Neuronal stem cell (in vitro differentiated cells): ENCODE data around the gene AGAP1.

ENCODE experiments used
- DNase-seq: peaks from one replicate; pipeline ENCODE4 v3.0.0-alpha.2; 2013; ENCODE audit warnings: low spot score
- H2AFZ ChIP-seq: one replicate; pipeline ENCODE4 v1.6.1; 2013; ENCODE audit warnings: mild to moderate bottlenecking, low read length, inconsistent platforms
- H2AK5ac ChIP-seq: 2 replicates; pipeline ENCODE4 v1.6.1; 2013; ENCODE audit warnings: low read depth, mild to moderate bottlenecking, inconsistent platforms, low read length, moderate library complexity, mixed read lengths
- H2BK120ac ChIP-seq: 2 replicates; pipeline ENCODE4 v1.6.1; 2013; ENCODE audit warnings: low read depth, mild to moderate bottlenecking, inconsistent platforms, low read length, moderate library complexity, mixed read lengths
- H2BK12ac ChIP-seq: one replicate; pipeline ENCODE4 v1.6.1; 2013; ENCODE audit warnings: low read length, inconsistent platforms
- H2BK15ac ChIP-seq: 2 replicates; pipeline ENCODE4 v1.6.1; 2013; ENCODE audit warnings: mild to moderate bottlenecking, low read length, inconsistent platforms, mixed read lengths
- H2BK5ac ChIP-seq: one replicate; pipeline ENCODE4 v1.6.1; 2013; ENCODE audit warnings: inconsistent platforms, mild to moderate bottlenecking, low read length, moderate library complexity
- H3K14ac ChIP-seq: one replicate; pipeline ENCODE4 v1.6.1; 2013; ENCODE audit warnings: low read length, inconsistent platforms
- H3K18ac ChIP-seq: 2 replicates; pipeline ENCODE4 v1.6.1; 2013; ENCODE audit warnings: low read length, inconsistent platforms
- H3K23ac ChIP-seq: 2 replicates; pipeline ENCODE4 v1.6.1; 2013; ENCODE audit warnings: low read depth, mild to moderate bottlenecking, mixed read lengths, low read length, inconsistent platforms; ENCODE audit not compliant: poor library complexity
- H3K27ac ChIP-seq: replicated peaks from 3 replicates; pipeline ENCODE4 v1.5.1; 2013; ENCODE audit warnings: low read length, inconsistent platforms
- H3K27me3 ChIP-seq, 3 experiments: 2 replicates each; pipeline ENCODE4 v1.6.1; 2013; ENCODE audit warnings: low read length in 3 of 3, mild to moderate bottlenecking in 2 of 3, inconsistent platforms in 1 of 3, low read depth in 1 of 3, mixed read lengths in 1 of 3, moderate library complexity in 1 of 3; ENCODE audit not compliant: control insufficient read depth in 3 of 3, insufficient read depth in 3 of 3
- H3K36me3 ChIP-seq, 2 donors: replicated peaks in 1 of 2; 2 replicates each; pipeline ENCODE4 v1.6.1; 2013; ENCODE audit warnings: low read length in 2 of 2; ENCODE audit not compliant: control insufficient read depth in 2 of 2, insufficient read depth in 2 of 2
- H3K4ac ChIP-seq: 2 replicates; pipeline ENCODE4 v1.6.1; 2013; ENCODE audit warnings: inconsistent platforms, mild to moderate bottlenecking, low read length, moderate library complexity
- H3K4me1 ChIP-seq, 2 donors: 1 replicate in 1 of 2; 2 replicates in 1 of 2; pipeline ENCODE4 v1.6.1; 2013; ENCODE audit warnings: low read length in 2 of 2, low read depth in 1 of 2; ENCODE audit not compliant: control insufficient read depth in 2 of 2, insufficient read depth in 1 of 2
- H3K4me2 ChIP-seq: one replicate; pipeline ENCODE4 v1.6.1; 2013; ENCODE audit warnings: mild to moderate bottlenecking, low read length, inconsistent platforms; ENCODE audit not compliant: insufficient read depth, poor library complexity, severe bottlenecking
- H3K4me3 ChIP-seq, 2 donors: 2 replicates each; pipeline ENCODE4 v1.5.1; 2013; ENCODE audit warnings: low read length in 2 of 2, mild to moderate bottlenecking in 2 of 2, inconsistent platforms in 1 of 2, moderate library complexity in 1 of 2
- H3K79me1 ChIP-seq: one replicate; pipeline ENCODE4 v1.6.1; 2013; ENCODE audit warnings: low read depth, mild to moderate bottlenecking, inconsistent platforms, low read length, moderate library complexity
- H3K9ac ChIP-seq: one replicate; pipeline ENCODE4 v1.6.1; 2013; ENCODE audit warnings: mild to moderate bottlenecking, low read depth, low read length, inconsistent platforms; ENCODE audit not compliant: poor library complexity
- H3K9me3 ChIP-seq, 2 donors: replicated peaks in 1 of 2; 2 replicates each; pipeline versions ENCODE3 to v1.6.1; 2013; ENCODE audit warnings: low read length in 2 of 2, mild to moderate bottlenecking in 2 of 2, inconsistent platforms in 1 of 2, low read depth in 1 of 2, mixed read lengths in 1 of 2, moderate library complexity in 1 of 2; ENCODE audit not compliant: control insufficient read depth in 2 of 2, insufficient read depth in 1 of 2
- H4K8ac ChIP-seq: one replicate; pipeline ENCODE4 v1.6.1; 2013; ENCODE audit warnings: low read depth, mild to moderate bottlenecking, inconsistent platforms, low read length, moderate library complexity
- H4K91ac ChIP-seq: one replicate; pipeline ENCODE4 v1.6.1; 2013; ENCODE audit warnings: low read length, low read depth, mild to moderate bottlenecking, inconsistent platforms; ENCODE audit not compliant: poor library complexity
- WGBS, 2 donors: extraction: QIAGEN DNeasy Blood & Tissue Kit; methylation state at CpG; one replicate each; pipeline ENCODE4 v1.1.7; 2013; ENCODE audit warnings: missing lambda C conversion rate in 2 of 2, mixed read lengths in 1 of 2; ENCODE audit not compliant: insufficient read length in 2 of 2, insufficient replicate concordance in 1 of 2; ENCODE audit errors: extremely low coverage in 2 of 2; 5-methylcytosine and 5-hydroxymethylcytosine counted together

AGAP1 gene

DNA sequence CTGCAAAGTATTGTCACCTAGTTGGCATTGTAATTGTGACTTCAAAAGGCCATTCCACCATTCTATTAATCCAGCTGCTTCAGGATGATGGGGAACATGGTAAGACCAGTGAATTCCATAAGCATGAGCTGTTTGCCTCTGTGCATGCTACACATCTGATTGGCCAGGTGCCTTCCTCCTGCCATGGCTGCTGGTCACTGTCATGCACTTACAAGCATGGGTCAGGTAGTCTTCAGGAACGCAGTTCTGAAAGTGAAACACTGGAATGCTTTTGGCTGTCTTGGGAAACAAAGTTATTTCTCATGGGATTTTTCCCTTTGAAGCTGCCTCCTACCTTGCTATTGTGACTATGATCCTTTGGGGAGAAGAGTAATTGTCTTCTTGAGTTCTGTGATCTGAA, 406.8 kb downstream of the AGAP1 start:
- peaks cover 0 to 2% of the 10 kb centered on the region in 2 donors for H3K4me1 ChIP-seq

GRCh38 chr2:235901243-235901642, 407.4 kb downstream of the AGAP1 start:
- no peak overlapping the region for H3K14ac ChIP-seq
- H4K91ac ChIP-seq: no peak overlapping the region
- peaks cover 0 to 2% of the 10 kb centered on the region in 2 donors for H3K4me1 ChIP-seq
- H2BK5ac ChIP-seq: no peak overlapping the region
- H3K79me1 ChIP-seq: no peaks in the 10 kb centered on the region
- no peak overlapping the region for H3K9ac ChIP-seq
- H2BK120ac ChIP-seq: no peak overlapping the region
- no peak overlapping the region for H3K4ac ChIP-seq
- WGBS, 2 donors: no CpG with 5 or more reads among the region's 1 CpG
- H2BK12ac ChIP-seq: no peak overlapping the region
- no peak overlapping the region for H2AK5ac ChIP-seq
- H3K23ac ChIP-seq: no peak overlapping the region
- no peak overlapping the region for H3K18ac ChIP-seq
- no peak overlapping the region for H3K4me3 ChIP-seq
- H3K4me2 ChIP-seq: no peak overlapping the region
- no peak overlapping the region for H3K27ac ChIP-seq
- peaks cover 0 to 12% of the 10 kb centered on the region in 2 donors for H3K36me3 ChIP-seq
- H3K9me3 ChIP-seq: peaks cover 0 to 4% of the 10 kb centered on the region in 2 donors
- H2BK15ac ChIP-seq: no peak overlapping the region
- no peaks in the 10 kb centered on the region for H3K27me3 ChIP-seq
- no peak overlapping the region for H2AFZ ChIP-seq
- no peak overlapping the region for H4K8ac ChIP-seq
- no peak for DNase-seq

More for the DNA sequence above, 406.8 kb downstream of the AGAP1 start:
- no peak overlapping the region for H3K27ac ChIP-seq
- H3K4me3 ChIP-seq: no peak overlapping the region
- peaks cover 0 to 10% of the 10 kb centered on the region in 2 donors for H3K9me3 ChIP-seq
- no peak overlapping the region for H3K4me2 ChIP-seq
- H3K27me3 ChIP-seq: no peaks in the 10 kb centered on the region
- peaks cover 0 to 18% of the 10 kb centered on the region in 2 donors for H3K36me3 ChIP-seq
- no peak overlapping the region for H2BK120ac ChIP-seq
- H2AFZ ChIP-seq: no peak overlapping the region
- no peak overlapping the region for H3K23ac ChIP-seq
- H3K18ac ChIP-seq: no peak overlapping the region
- H3K9ac ChIP-seq: no peak overlapping the region
- DNase-seq: no peak
- H3K79me1 ChIP-seq: no peaks in the 10 kb centered on the region
- H3K14ac ChIP-seq: no peak overlapping the region
- WGBS, 2 donors: no CpG with 5 or more reads among the region's 1 CpG
- no peak overlapping the region for H2BK12ac ChIP-seq
- no peak overlapping the region for H2BK5ac ChIP-seq
- no peak overlapping the region for H3K4ac ChIP-seq
- no peak overlapping the region for H2BK15ac ChIP-seq
- H4K8ac ChIP-seq: no peak overlapping the region
- H2AK5ac ChIP-seq: no peak overlapping the region
- H4K91ac ChIP-seq: no peak overlapping the region

DNA sequence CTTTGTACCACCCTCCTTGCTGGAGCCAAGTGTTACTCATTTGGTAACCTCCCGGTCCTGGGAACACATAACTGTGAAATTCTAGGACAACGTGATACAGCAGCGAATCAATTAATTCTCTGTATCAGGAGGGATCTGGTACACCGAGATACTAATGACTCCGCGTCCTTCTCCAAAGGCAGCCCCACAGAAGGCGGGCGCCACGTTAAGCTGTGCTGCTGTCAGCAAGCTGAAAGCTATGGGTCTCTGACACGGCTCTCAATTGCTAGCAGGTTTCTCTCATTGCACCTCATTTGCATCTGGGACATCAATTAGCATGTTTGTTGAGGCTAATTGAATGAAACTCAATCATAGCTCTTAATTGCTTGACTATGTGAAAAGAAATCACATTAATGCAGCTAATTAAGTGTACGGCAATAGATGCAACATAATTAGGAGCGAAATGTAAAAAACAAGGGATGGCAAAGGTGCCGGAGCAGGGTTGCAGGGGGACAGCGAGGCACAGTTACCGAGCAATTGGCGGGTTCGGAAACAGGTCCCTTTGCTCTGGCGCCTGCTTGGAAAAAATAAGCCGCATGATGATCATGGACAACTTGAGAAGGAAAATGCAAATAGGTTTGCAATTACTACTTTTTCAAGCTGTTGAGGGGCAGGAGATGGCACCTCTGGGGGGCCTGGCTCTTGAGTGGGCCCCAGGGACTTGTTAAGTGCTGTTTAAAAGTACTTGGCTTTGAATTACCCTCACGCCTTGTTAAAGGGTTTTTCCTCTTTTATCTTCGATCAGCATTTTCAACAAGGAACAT, 410.1 kb downstream of the AGAP1 start:
- no peak overlapping the region for H2BK12ac ChIP-seq
- no peak overlapping the region for H4K91ac ChIP-seq
- DNase-seq: no peak

GRCh38 chr2:235904585-235904931, 410.7 kb downstream of the AGAP1 start:
- no peak overlapping the region for H3K18ac ChIP-seq
- H3K4ac ChIP-seq: no peak overlapping the region
- H3K9ac ChIP-seq: no peak overlapping the region
- H2BK12ac ChIP-seq: no peak overlapping the region
- peaks cover 0 to 2% of the 10 kb centered on the region in 2 donors for H3K4me1 ChIP-seq
- H2AFZ ChIP-seq: no peak overlapping the region
- H2AK5ac ChIP-seq: no peak overlapping the region
- H4K91ac ChIP-seq: no peak overlapping the region
- H3K4me2 ChIP-seq: no peak overlapping the region
- no peak overlapping the region for H3K27ac ChIP-seq
- H3K14ac ChIP-seq: no peak overlapping the region
- no peaks in the 10 kb centered on the region for H3K79me1 ChIP-seq
- no peak overlapping the region for H2BK5ac ChIP-seq
- H3K36me3 ChIP-seq: peaks cover 1 to 22% of the 10 kb centered on the region in 2 donors
- no CpG with 5 or more reads among the region's 6 CpGs for WGBS, 2 donors
- no peak overlapping the region for H4K8ac ChIP-seq
- H2BK15ac ChIP-seq: no peak overlapping the region
- no peaks in the 10 kb centered on the region for H3K9me3 ChIP-seq
- H2BK120ac ChIP-seq: no peak overlapping the region
- H3K27me3 ChIP-seq: no peaks in the 10 kb centered on the region
- no peak overlapping the region for H3K23ac ChIP-seq
- H3K4me3 ChIP-seq: no peak overlapping the region
- DNase-seq: no peak

More for the DNA sequence above, 410.1 kb downstream of the AGAP1 start:
- Histone ChIP-seq H3K9ac (no peak overlapping the region), H2BK120ac (no peak overlapping the region), H3K27me3 (no peaks in the 10 kb centered on the region), H3K14ac (no peak overlapping the region), H2BK5ac (no peak overlapping the region), H3K4ac (no peak overlapping the region), H3K18ac (no peak overlapping the region), H3K9me3 (no peaks in the 10 kb centered on the region), H3K79me1 (no peaks in the 10 kb centered on the region), H2BK15ac (no peak overlapping the region), H4K8ac (no peak overlapping the region), H2AK5ac (no peak overlapping the region), H3K4me3 (no peak overlapping the region), H3K23ac (no peak overlapping the region), H3K4me2 (no peak overlapping the region), H2AFZ (no peak overlapping the region), H3K4me1 (peaks cover 0 to 2% of the 10 kb centered on the region in 2 donors), H3K36me3 (peaks cover 1 to 16% of the 10 kb centered on the region in 2 donors), H3K27ac (no peak overlapping the region)
- no CpG with 5 or more reads among the region's 21 CpGs for whole genome bisulfite sequencing, 2 donors
